A673 (cell line): ENCODE results near the gene CFAP210.

Experiments
- CTCF ChIP-seq: fragments of 300-800, 200-600 bp; sonication (generic); conservative IDR thresholded peaks from 2 replicates; pipeline ENCODE4 v1.5.1; 2017; ENCODE audit warnings: low read depth, mild to moderate bottlenecking, antibody characterized with exemption, low read length, moderate library complexity, mixed read lengths
- EZH2 ChIP-seq: fragments of 200-600 bp; sonication (generic); IDR thresholded peaks from 2 replicates; pipeline ENCODE4 v1.6.1; 2017; ENCODE audit warnings: borderline replicate concordance, low read depth, mild to moderate bottlenecking, mixed read lengths, antibody characterized with exemption, low read length; ENCODE audit not compliant: poor library complexity, severe bottlenecking

GRCh38 chr2:169694113-169694893 is at the start of gene CFAP210, which contains the start of gene PHOSPHO2:
- TF ChIP-seq CTCF (no peak), EZH2 (no peak)
